ENCODE data around the gene RAB11FIP3. TPM values are rescaled to one million over a fixed set of nuclear protein-coding genes. Genes with fewer than 3 reads are reported as not detected.
"Not testable (repeated sequence)": the region's sequence is repeated elsewhere in the genome, so short reads cannot be mapped to it uniquely, and the experiment has no call there.

RAB11FIP3 gene
- total RNA-seq, 1 donor from 2014 or later = 34.9 TPM

GRCh38 chr16:396199-396598 is 29.2 kb upstream of the RAB11FIP3 start:
- DNase-seq = no peak

GRCh38 chr16:396605-397004 is 28.8 kb upstream of the RAB11FIP3 start:
- peak; percentile 74 for DNase-seq

DNA sequence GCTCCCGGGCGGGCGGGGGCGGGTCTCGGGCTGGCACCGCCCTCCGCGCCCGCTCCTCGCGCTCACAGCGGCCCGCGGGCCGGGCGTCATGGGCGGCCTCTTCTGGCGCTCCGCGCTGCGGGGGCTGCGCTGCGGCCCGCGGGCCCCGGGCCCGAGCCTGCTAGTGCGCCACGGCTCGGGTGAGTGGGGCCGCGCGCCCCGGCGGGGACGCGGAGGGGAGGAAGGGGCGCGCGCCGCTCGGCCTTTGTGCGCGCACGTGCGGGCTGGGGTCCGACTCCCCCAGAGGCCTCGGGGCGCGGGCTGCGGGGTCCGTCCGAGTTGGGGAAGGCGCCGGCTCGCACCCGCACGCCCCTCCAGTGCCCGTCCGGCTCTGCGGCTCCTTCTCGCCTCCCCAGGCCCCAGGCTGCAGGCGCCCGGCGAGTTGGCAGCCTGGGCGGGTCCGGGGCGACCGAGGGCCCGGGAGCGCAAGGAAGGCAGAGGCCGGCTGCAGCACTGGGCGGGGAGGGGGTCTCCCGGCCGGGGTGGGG is 28.3 kb upstream of the RAB11FIP3 start, which contains the start of gene NME4:
Gene NME4 (plus strand): TSS at position 65 of the 527 bp plus-strand sequence. CDS start 24 bp downstream, at position 89.
- peak; percentile 46 for DNase-seq

DNA sequence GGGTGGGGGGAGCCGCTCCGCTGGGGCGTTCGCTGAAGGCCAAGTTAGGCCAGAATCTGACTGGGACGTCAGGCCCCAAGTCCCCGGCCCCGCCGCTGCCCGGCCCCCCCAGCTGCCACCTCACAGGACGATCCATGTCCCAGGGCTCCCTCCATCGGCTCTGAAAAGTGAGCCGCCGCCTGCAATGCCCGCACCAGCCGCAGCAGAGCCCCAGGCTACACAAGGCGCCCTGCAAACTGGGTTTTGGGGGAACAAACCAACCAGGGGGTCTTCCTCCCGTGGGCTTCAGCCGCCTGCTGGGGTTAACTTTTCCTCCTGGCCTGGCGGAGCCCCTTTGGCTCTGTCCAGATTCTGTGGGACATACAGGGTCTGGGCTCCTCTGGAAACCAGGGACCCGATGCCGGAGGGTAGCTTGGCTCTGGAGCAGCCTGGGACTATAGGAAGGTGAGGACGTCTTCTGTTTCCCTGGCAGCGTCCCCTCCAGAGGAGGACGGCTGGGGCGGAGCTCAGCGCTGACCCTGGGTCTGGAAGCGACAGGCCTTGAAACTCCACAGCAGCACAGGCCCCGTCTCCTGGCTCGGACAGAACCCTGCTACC is 27.6 kb upstream of the RAB11FIP3 start:
- peak; percentile 74 for DNase-seq

- DNase-seq = no peak
Observed at GRCh38 chr16:398561-399339, 26.7 kb upstream of the RAB11FIP3 start.

- no peak for DNase-seq
Observed at GRCh38 chr16:399340-400019, 26.0 kb upstream of the RAB11FIP3 start.

- no peak for DNase-seq
Observed at GRCh38 chr16:400061-400591, 25.3 kb upstream of the RAB11FIP3 start.

GRCh38 chr16:401468-402348 is 23.7 kb upstream of the RAB11FIP3 start, which contains the start of gene DECR2:
Gene DECR2 (plus strand): TSS chr16:401885. CDS start chr16:401964, 79 bp downstream.
- DNase-seq = peak; percentile 95

DNA sequence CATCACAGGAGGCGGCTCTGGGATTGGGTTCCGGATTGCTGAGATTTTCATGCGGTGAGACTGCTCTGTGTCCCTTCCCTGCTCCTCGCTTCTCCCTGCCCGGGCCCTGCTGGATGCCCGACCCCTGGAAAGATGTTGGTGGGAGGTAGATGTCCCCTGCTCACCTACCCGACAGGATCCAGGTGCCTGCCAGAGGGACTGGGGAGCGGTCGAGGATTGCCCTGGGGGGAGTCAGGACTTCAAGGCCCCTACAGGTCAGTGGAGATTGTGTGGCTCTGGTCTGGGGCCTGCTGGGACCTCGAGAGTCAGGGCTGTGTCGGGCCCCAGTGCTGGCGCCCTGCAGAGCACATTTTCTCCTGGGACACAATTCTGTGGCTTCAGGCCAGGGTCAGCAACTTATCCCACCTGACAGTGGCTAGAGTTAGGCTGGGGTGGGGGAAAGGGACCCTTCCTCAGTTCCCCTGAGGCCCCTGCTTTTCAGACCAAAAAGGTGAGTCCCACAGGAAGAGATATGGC is 20.4 kb upstream of the RAB11FIP3 start:
- DNase-seq = no peak

GRCh38 chr16:405548-406506 is 19.6 kb upstream of the RAB11FIP3 start:
- DNase-seq = no peak

- DNase-seq = no peak
Observed at GRCh38 chr16:407253-407652, 18.2 kb upstream of the RAB11FIP3 start.

GRCh38 chr16:410516-411178 is 14.8 kb upstream of the RAB11FIP3 start:
- DNase-seq = no peak

DNA sequence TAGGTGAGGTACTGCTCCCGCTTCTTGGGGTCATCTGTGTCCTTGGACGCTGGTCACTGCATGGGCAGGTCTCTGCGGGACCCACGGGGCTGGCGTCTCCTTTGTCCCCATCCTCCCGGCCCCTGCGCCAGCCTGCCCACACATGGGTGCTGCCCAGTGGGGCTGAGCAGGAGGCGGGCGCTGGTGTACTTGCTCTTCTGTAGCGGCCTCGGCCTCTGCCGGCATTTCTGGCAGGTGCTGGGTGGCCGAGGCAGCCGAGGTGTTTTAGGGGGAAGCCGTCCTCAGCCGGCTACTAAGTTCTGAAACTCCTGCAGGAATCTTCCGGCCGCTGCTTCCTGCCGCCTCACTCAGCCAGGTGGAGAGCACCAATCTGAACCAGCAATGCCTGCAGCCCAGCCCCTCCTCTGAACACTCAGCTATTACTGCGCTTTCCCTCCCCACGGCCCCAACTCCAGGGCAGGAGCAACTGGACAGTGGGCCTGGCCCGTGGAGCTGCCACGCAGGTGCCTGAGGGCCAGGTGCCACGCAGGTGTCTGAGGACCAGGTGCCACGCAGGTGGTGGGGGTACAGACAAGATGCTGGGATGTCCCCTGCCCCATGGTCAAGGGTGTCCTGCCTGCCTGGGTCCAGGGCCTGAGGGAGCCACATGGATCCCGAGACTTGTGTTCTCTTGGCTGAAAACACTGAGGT is 13.7 kb upstream of the RAB11FIP3 start:
- no peak for DNase-seq

- DNase-seq = no peak
Observed at GRCh38 chr16:414395-415169, 10.9 kb upstream of the RAB11FIP3 start.

GRCh38 chr16:415170-415498 is 10.3 kb upstream of the RAB11FIP3 start:
- DNase-seq = not testable (repeated sequence)

- DNase-seq = not testable (repeated sequence)
Observed at GRCh38 chr16:422179-422578, 3.3 kb upstream of the RAB11FIP3 start.

GRCh38 chr16:424033-424622 is 1.3 kb upstream of the RAB11FIP3 start:
- peak; percentile 95 for DNase-seq

GRCh38 chr16:424623-425081 is 797 bp upstream of the RAB11FIP3 start:
- DNase-seq = peak; percentile 52

All from dermis blood vessel endothelial cell (primary cell).